K562 (cell line): ENCODE results near the gene LMCD1. TPM values are rescaled to one million over a fixed set of nuclear protein-coding genes. Genes with fewer than 3 reads are reported as not detected.

Source experiments
- ATAC-seq: fragments of 200-7000 bp; cut with Tn5 transposase; 3 replicates; pipeline ENCODE4 v1.9.1; 2020; ENCODE audit warnings: moderate library complexity
- BruUV-seq: library from RNA; stranded (reverse); fragments of 400-500 nt; replicated peaks from 2 replicates; lab custom pipeline; 2021; lab: Mats Ljungman, UMichigan
- CTCF ChIA-PET: fragments of 300-600 bp; formaldehyde crosslinking; extraction: SDS; loops from one replicate; lab custom pipeline; 2021; ENCODE audit warnings: low intra/inter-chr PET ratio; lab: Yijun Ruan, JAX
- POLR2A ChIA-PET: fragments of 300-600, 350-650 bp; sonication (Branson Sonifier 250); formaldehyde crosslinking; extraction: SDS; loops from one replicate; lab custom pipeline; 2021; ENCODE audit warnings: antibody characterized with exemption, inconsistent platforms; lab: Yijun Ruan, JAX
- DNase-seq, 4 experiments: peaks; one replicate each; pipeline versions ENCODE4 v3.0.0 to v3.0.0-alpha.2; 2011 to 2018; ENCODE audit warnings: low spot score in 3 of 4, mixed read lengths in 3 of 4; ENCODE audit errors: extremely low read depth in 1 of 4
- FAIRE-seq: peaks from 2 replicates; lab custom pipeline; 2011; peaks lifted over from hg19 to GRCh38; lab: Jason Lieb, UNC
- H2AFZ ChIP-seq: 2 replicates; pipeline ENCODE4 v1.6.0; 2011; ENCODE audit warnings: low read depth, low read length, control low read depth, inconsistent platforms
- H3K27ac ChIP-seq: fragments of 200-600 bp; 3 replicates; pipeline ENCODE4 v1.8.0; 2011; ENCODE audit warnings: low read depth, mild to moderate bottlenecking, control low read depth, inconsistent platforms, low read length, moderate library complexity, mixed read lengths; ENCODE audit errors: extremely low read depth
- H3K27me3 ChIP-seq, 2 experiments: fragments of 300-600 bp in 1 of 2; 2 replicates in 1 of 2; 3 replicates in 1 of 2; pipeline versions ENCODE4 v1.6.0 to v1.8.0; 2011; ENCODE audit warnings: inconsistent platforms in 2 of 2, low read length in 2 of 2, mild to moderate bottlenecking in 1 of 2, mixed read lengths in 1 of 2, moderate library complexity in 1 of 2; ENCODE audit not compliant: control insufficient read depth in 2 of 2, insufficient read depth in 2 of 2
- H3K36me3 ChIP-seq: fragments of 300-600 bp; 3 replicates; pipeline ENCODE4 v1.8.0; 2011; ENCODE audit warnings: mild to moderate bottlenecking, low read length, inconsistent platforms; ENCODE audit not compliant: control insufficient read depth, insufficient read depth
- H3K4me1 ChIP-seq, 2 experiments: fragments of 200-600 bp in 1 of 2; replicated peaks in 1 of 2; 2 replicates in 1 of 2; 3 replicates in 1 of 2; pipeline versions ENCODE4 v1.5.1 to v1.8.0; 2011; ENCODE audit warnings: inconsistent platforms in 2 of 2, low read length in 2 of 2, mild to moderate bottlenecking in 1 of 2, mixed read lengths in 1 of 2, moderate library complexity in 1 of 2; ENCODE audit not compliant: control insufficient read depth in 2 of 2, insufficient read depth in 2 of 2
- H3K4me2 ChIP-seq: 2 replicates; pipeline ENCODE4 v1.6.1; 2011; ENCODE audit warnings: low read length, control low read depth, inconsistent platforms, mixed read lengths; ENCODE audit not compliant: insufficient read depth
- H3K4me3 ChIP-seq: fragments of 200-600 bp; sonication (generic), shearing (Covaris generic); 2 replicates; pipeline ENCODE4 v1.5.1; 2016; ENCODE audit warnings: control low read depth, inconsistent platforms
- H3K79me2 ChIP-seq: fragments of 200-600 bp; 3 replicates; pipeline ENCODE4 v1.8.0; 2011; ENCODE audit warnings: low read length, inconsistent platforms; ENCODE audit not compliant: control insufficient read depth, insufficient read depth
- H3K9ac ChIP-seq, 2 experiments: 2 replicates each; pipeline versions ENCODE4 v1.6.0 to v1.6.1; 2011; ENCODE audit warnings: low read depth in 2 of 2, low read length in 2 of 2, control low read depth in 1 of 2, inconsistent platforms in 1 of 2, mild to moderate bottlenecking in 1 of 2, mixed read lengths in 1 of 2; ENCODE audit not compliant: insufficient read depth in 1 of 2
- H3K9me1 ChIP-seq: one replicate; pipeline ENCODE4 v1.6.0; 2011; ENCODE audit warnings: inconsistent platforms, mild to moderate bottlenecking, low read length, moderate library complexity; ENCODE audit not compliant: control insufficient read depth, insufficient read depth
- H3K9me3 ChIP-seq: replicated peaks from 2 replicates; pipeline ENCODE4 v1.5.1; 2011; ENCODE audit warnings: low read depth, low read length, inconsistent platforms; ENCODE audit not compliant: control insufficient read depth, insufficient read depth
- H4K20me1 ChIP-seq: replicated peaks from 2 replicates; pipeline ENCODE4 v1.6.1; 2011; ENCODE audit warnings: low read length, inconsistent platforms, mixed read lengths; ENCODE audit not compliant: control insufficient read depth, insufficient read depth
- CHD7 ChIP-seq: fragments of 200-600 bp; sonication (generic); IDR thresholded peaks from one replicate; pipeline ENCODE4 v1.6.1; 2012; ENCODE audit warnings: mild to moderate bottlenecking, low read depth, low read length, inconsistent platforms
- FOXA1 ChIP-seq: fragments of 450-650 bp; IDR thresholded peaks from 2 replicates; pipeline ENCODE4 v1.6.1; 2016; ENCODE audit warnings: mild to moderate bottlenecking, borderline replicate concordance
- HOMEZ ChIP-seq: fragments of 250-450 bp; sonication (Bioruptor Pico); IDR thresholded peaks from 2 replicates; pipeline ENCODE4 v1.4.0; 2020; ENCODE audit warnings: mild to moderate bottlenecking, moderate library complexity
- THAP12 ChIP-seq: fragments of 250-450 bp; sonication (Bioruptor Pico); IDR thresholded peaks from 2 replicates; pipeline ENCODE4 v1.9.0; 2021; ENCODE audit warnings: mild to moderate bottlenecking, inconsistent platforms
- ZEB2 ChIP-seq: fragments of 450-650 bp; IDR thresholded peaks from 2 replicates; pipeline ENCODE4 v1.6.1; 2016
- WGBS: fragments of 100-300 bp; shearing (Covaris generic); methylation state at CpG from one replicate; pipeline ENCODE4 v1.1.6; 2016; ENCODE audit warnings: low coverage, mixed read lengths; ENCODE audit not compliant: insufficient coverage; ENCODE audit errors: missing lambda C conversion rate; 5-methylcytosine and 5-hydroxymethylcytosine counted together
- in situ Hi-C: fragments of 300-500 bp; cut with MboI; formaldehyde crosslinking; loops from 4 replicates; pipeline ENCODE4 v1.15.0; 2018; ENCODE audit warnings: inconsistent platforms, mixed read lengths
- intact Hi-C: fragments of 100-400 bp; cut with micrococcal nuclease; formaldehyde crosslinking; loops from 2 replicates; pipeline ENCODE4 v1.14.2; 2022
- polyA plus RNA-seq, 8 experiments: library from polyadenylated mRNA; depleted of rRNA in 4 of 8; stranded (reverse) in 5 of 8; unstranded in 3 of 8; fragments of >200 nt; fragmentation: Nextera tagmentation in 2 of 8; fragmentation: Illumina TruSeq in 1 of 8; extraction: Ambion mirVana in 2 of 8; extraction: Trizol in 1 of 8; gene quantifications; 2 replicates each; pipeline versions ENCODE4 v1.2.1 to v1.2.3, GENCODE V29; 2011 to 2014; ENCODE audit warnings: inconsistent platforms in 1 of 8, missing spikeins in 1 of 8
- total RNA-seq, 7 experiments: library from RNA; depleted of rRNA in 6 of 7; stranded (reverse); fragments of >200 nt in 6 of 7; fragmentation: Illumina TruSeq in 2 of 7; extraction: Trizol in 2 of 7; gene quantifications; 2 replicates each; pipeline versions ENCODE4 v1.2.1 to v1.2.3, GENCODE V29; 2011 to 2021; ENCODE audit warnings: low replicate concordance in 1 of 7

The LMCD1 gene
- total and polyA plus RNA-seq, 9 of the 15 experiments (the other 6 are each of a cell fraction or from before 2014, with no cell fraction given): 0.60 TPM; not detected in 8

GRCh38 chr3:8596321-8597218 is 94.9 kb downstream of the LMCD1 start:
- no peaks in the 10 kb centered on the region for H3K36me3 ChIP-seq
- TF ChIP-seq ZEB2: no peak
- no peak for TF ChIP-seq CHD7
- TF ChIP-seq FOXA1: no peak
- TF ChIP-seq THAP12 (CRISPR knock-in tag): no peak
- no peak for TF ChIP-seq HOMEZ (CRISPR knock-in tag)

More at GRCh38 chr3:8596321-8597218, 94.9 kb downstream of the LMCD1 start:
- Histone ChIP-seq H4K20me1 (no peaks in the 10 kb centered on the region), H3K79me2 (no peaks in the 10 kb centered on the region), H3K9me1 (no peaks in the 10 kb centered on the region), H3K9me3 (no peaks in the 10 kb centered on the region), H3K27ac (no peak overlapping the region), H3K9ac (no peak overlapping the region), H2AFZ (no peak overlapping the region), H3K4me2 (no peak overlapping the region), H3K27me3 (peaks cover 0 to 23% of the 10 kb centered on the region in 2 experiments; a peak in 3 of 5 replicates), H3K4me3 (no peak overlapping the region), H3K4me1 (no peaks in the 10 kb centered on the region)
- intact Hi-C loops: no loop called here
- ChIA-PET CTCF (no interaction called here), POLR2A (interaction anchor here (0.7 to 1.4 kb wide), 3 partner anchors 11 to 535 kb away, joined by 3 to 4 read pairs (median 3); no protein-coding TSS in a partner anchor)
- DNase-seq (no peak), ATAC-seq (no peak), FAIRE-seq (no peak)
- in situ Hi-C loops: no loop called here
- BruUV-seq: no TSS peak
- 1% methylated on average over 18 of the region's 18 CpGs for WGBS
